Astrocyte of the cerebellum (primary cell): ENCODE measurements around the gene TMED10.
A peak's percentile ranks its signal among the peaks of the same experiment; 100 is the strongest.

Source experiments
- DNase-seq: peaks from one replicate; pipeline ENCODE4 v3.0.0-alpha.2; 2011; ENCODE audit warnings: low read depth
- H3K4me3 ChIP-seq: 2 replicates; pipeline ENCODE4 v1.5.1; 2011; ENCODE audit warnings: mild to moderate bottlenecking, low read depth, low read length, moderate library complexity
- in situ Hi-C: cut with HindIII; loops from 2 replicates; pipeline ENCODE4 v1.10.0; 2017; ENCODE audit warnings: low sequenced_read_pairs
- TF ChIP-seq, protein P1 (sequence below): IDR thresholded peaks from 2 replicates; pipeline ENCODE4 v1.5.1; 2012; ENCODE audit warnings: low read length, low read depth, moderate library complexity, mild to moderate bottlenecking; ENCODE audit errors: missing control alignments

The TMED10 gene

GRCh38 chr14:75150150-75150549 is 26.3 kb downstream of the TMED10 start:
- TF ChIP-seq, protein P1, sequence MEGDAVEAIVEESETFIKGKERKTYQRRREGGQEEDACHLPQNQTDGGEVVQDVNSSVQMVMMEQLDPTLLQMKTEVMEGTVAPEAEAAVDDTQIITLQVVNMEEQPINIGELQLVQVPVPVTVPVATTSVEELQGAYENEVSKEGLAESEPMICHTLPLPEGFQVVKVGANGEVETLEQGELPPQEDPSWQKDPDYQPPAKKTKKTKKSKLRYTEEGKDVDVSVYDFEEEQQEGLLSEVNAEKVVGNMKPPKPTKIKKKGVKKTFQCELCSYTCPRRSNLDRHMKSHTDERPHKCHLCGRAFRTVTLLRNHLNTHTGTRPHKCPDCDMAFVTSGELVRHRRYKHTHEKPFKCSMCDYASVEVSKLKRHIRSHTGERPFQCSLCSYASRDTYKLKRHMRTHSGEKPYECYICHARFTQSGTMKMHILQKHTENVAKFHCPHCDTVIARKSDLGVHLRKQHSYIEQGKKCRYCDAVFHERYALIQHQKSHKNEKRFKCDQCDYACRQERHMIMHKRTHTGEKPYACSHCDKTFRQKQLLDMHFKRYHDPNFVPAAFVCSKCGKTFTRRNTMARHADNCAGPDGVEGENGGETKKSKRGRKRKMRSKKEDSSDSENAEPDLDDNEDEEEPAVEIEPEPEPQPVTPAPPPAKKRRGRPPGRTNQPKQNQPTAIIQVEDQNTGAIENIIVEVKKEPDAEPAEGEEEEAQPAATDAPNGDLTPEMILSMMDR: no peak
- no peak for DNase-seq
- no peak overlapping the region for H3K4me3 ChIP-seq
- in situ Hi-C loops: no loop called here

DNA sequence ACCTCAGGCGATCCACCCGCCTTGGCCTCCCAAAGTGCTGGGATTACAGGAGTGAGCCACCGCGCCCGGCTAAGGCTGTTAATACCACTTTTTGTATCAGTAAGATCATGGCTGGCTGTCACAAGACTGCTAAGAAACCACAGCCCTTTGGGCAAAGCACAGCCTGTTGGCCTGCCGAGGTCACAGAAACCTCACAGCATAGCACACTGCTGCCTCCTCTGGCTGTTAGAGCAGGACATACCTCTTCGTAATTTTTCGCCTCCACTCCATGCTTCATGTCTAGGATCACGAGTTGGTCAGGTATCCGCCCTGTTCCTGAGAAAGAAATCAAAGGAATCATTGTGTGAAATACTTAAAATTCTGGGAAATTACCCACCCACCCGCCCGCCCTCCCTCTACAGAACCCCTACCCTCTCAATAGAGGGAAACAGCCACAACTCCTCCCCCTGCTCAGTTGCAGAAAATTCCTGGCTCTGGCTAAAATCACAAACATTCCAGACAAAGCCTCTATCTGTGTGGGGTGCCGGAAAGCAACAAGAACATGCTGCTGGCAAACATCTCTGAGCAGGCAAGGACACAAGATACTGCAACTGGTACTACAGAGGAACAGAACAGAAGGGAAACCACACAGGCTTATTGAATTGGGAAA is 28.9 kb downstream of the TMED10 start:
- DNase-seq: peak; percentile 97
- in situ Hi-C loops: loop anchor here (25.0 kb wide), 1 partner anchor 340 kb away; no protein-coding TSS in a partner anchor
- no peak overlapping the region for H3K4me3 ChIP-seq
- TF ChIP-seq, protein P1: peak; percentile 71

GRCh38 chr14:75144944-75145343 is 31.5 kb downstream of the TMED10 start:
- in situ Hi-C loops: loop anchor here (5.0 to 25.0 kb wide), 3 partner anchors 32 to 342 kb away; partner anchors contain the start of gene TMED10
- no peak overlapping the region for H3K4me3 ChIP-seq
- TF ChIP-seq, protein P1: no peak
- no peak for DNase-seq

- TF ChIP-seq, protein P1: no peak
- no peak for DNase-seq
- in situ Hi-C loops: loop anchor here (5.0 to 25.0 kb wide), 3 partner anchors 33 to 343 kb away; partner anchors contain the start of gene TMED10
- no peak overlapping the region for H3K4me3 ChIP-seq
These were observed 32.5 kb downstream of the TMED10 start for GRCh38 chr14:75143761-75144527.

DNA sequence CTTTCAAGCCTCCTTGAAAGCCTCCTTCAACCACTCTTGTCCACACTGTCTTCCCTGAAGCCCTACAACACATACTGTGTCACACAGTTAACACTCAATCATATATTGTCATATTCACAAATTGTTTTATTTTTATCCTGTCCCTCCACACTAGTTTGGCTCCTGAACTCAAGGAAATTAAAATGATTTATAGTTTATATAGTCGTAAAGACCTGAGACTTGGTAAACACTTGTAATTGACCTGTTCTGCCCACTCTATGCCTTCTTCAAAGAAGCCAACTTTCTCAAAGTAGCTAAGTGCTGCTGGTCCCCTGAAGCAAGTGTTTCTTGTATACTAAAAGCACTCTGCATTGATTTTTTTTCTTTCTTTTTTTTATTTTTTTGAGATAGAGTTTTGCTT is 33.9 kb downstream of the TMED10 start:
- TF ChIP-seq, protein P1: no peak
- no peak for DNase-seq
- in situ Hi-C loops: loop anchor here (5.0 to 25.0 kb wide), 3 partner anchors 35 to 345 kb away; partner anchors contain the start of gene TMED10
- H3K4me3 ChIP-seq: no peak overlapping the region

DNA sequence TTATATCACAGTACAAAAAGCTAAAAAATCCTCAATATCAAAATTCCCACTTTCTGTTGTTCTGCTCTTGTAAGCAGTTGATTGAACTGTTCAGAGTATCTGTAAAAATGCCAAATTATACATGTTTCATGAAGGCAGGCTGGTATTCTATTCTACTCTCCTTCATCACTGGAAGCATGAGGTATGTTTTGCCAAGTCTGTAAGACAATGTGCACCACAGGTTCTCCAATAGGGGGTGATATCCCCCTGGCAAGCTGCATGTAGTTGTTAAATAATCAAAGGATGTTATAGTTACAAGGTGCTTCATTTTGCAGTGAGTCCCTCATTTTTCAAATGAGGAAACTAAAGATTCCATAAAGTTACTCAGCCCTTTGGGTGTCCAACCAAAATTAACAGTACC is 34.4 kb downstream of the TMED10 start:
- DNase-seq: no peak
- TF ChIP-seq, protein P1: peak; percentile 63

More for the DNA sequence above, 34.4 kb downstream of the TMED10 start:
- in situ Hi-C loops: loop anchor here (5.0 to 25.0 kb wide), 3 partner anchors 35 to 345 kb away; partner anchors contain the start of gene TMED10
- no peak overlapping the region for H3K4me3 ChIP-seq
